PFSK-1 (cell line): ENCODE measurements around the gene ACOT7.

Experiments used
- POLR2AphosphoS5 ChIP-seq: IDR thresholded peaks from 2 replicates; pipeline ENCODE4 v1.6.1; 2012; ENCODE audit warnings: low read depth, mild to moderate bottlenecking, control low read depth, low read length, moderate library complexity
- TAF1 ChIP-seq: IDR thresholded peaks from 2 replicates; pipeline ENCODE4 v1.6.1; 2012; ENCODE audit warnings: low read length, control low read depth, borderline replicate concordance; ENCODE audit not compliant: insufficient read depth

DNA sequence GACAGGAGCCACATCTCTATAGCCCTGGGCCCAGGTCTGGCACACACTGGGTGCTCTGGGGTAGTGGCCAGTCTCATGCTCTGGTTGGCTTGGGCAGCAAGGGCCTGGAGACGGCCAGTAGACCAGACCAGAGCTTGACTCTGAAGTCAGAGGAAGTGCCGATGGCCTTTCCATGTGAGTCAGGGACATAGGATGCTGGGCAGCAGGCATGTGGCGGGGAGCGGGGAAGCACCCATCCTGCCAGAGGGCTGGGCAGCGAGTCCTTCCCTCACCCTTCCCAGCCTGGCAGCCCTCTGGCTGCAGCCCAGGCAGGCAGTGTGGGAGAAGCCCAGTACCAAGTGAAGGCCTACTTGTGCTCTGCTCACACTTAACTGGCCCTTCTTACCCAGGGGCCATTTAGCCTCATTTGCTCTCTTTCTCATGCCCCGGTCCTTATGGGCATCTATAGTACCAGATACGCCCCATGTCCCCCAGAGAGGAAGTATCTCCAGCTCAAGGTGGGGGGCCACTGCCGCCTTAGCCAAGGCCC, 136.0 kb downstream of the ACOT7 start:
- TF ChIP-seq POLR2AphosphoS5 (no peak), TAF1 (no peak)
